ENCODE measurements around the gene DNMT3B. TPM values are rescaled to one million over a fixed set of nuclear protein-coding genes. Genes with fewer than 3 reads are reported as not detected.

Gene DNMT3B
- total and polyA plus RNA-seq, 2 donors (not counting 1 experiment from before 2014, with no cell fraction given): 0.15 to 0.47 TPM

DNA sequence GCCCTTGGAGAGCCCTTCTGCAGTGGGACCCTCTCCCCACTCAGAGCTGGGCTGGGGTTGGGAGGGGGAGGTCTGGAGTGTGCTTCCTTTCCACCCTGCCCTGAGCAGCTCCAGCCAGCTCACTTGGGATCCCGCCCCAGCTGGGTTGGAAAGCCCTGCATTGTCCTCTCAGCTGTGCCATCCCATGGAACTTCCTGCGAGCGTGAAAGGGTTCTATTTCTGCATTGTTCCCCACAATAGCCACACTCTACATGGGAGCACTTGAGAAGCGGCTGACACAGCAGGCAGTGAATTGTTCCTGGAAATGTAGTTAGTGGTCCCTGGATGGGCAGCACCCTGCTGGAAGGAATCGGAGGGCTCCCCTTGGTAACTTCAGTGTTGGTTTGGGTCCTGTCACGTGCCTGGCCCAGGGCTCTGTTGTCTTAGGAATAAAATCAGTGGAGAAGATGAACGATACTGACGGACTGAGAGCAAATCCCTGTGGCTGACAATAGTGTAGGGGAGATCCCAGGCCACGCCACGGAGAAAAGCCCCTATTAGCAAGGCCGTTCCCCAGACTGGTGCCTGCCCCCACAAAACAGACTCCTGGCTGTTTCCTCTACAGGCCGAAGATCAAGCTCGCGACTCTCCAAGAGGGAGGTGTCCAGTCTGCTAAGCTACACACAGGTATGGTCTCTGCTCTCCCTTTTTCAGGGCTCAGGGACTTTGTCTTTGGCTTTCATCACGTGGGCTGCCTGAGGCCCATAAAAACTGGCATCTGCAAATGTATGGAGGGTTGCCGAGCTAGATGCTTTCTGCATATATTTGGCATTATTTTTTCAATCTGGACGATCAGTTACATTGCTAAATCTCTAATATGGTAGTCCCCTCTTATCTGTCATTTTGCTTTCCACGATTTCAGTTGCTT is 18.8 kb downstream of the DNMT3B start:
- no peaks in the 10 kb centered on the region for H3K9me3 Mint-ChIP-seq (ENCODE audit: insufficient read depth)
- Histone ChIP-seq H3K27me3 (replicated peaks in 1 of 4; ENCODE audit: control extremely low read depth in 1 of 4, control insufficient read depth in 3 of 4, insufficient read depth in 4 of 4, low read length in 3 of 4) (no peaks in the 10 kb centered on the region), H3K4me3 (ENCODE audit: control extremely low read depth in 1 of 5, extremely low read depth in 1 of 5, insufficient read depth in 1 of 5, low read depth in 2 of 5, low read length in 4 of 5) (no peak overlapping the region), H3K79me2 (ENCODE audit: control insufficient read depth, insufficient read depth, low read length) (no peaks in the 10 kb centered on the region), H3K36me3 (replicated peaks in 1 of 2; ENCODE audit: control extremely low read depth in 1 of 2, control insufficient read depth in 1 of 2, extremely low read depth in 1 of 2, insufficient read depth in 2 of 2, low read length in 1 of 2) (no peaks in the 10 kb centered on the region), H3K27ac (ENCODE audit: low read length in 2 of 2) (no peak overlapping the region), H3K9me3 (ENCODE audit: control extremely low read depth in 1 of 3, control insufficient read depth in 2 of 3, insufficient read depth in 1 of 3, low read length in 2 of 3) (no peaks in the 10 kb centered on the region), H3K4me1 (ENCODE audit: control insufficient read depth in 2 of 2, insufficient read depth in 2 of 2, low read length in 2 of 2) (no peaks in the 10 kb centered on the region), H3K4me2 (replicated peaks; ENCODE audit: low read depth, low read length, poor library complexity, severe bottlenecking) (no peak overlapping the region), H3K9ac (ENCODE audit: low read length) (no peak overlapping the region), H4K20me1 (ENCODE audit: control insufficient read depth, insufficient read depth, low read length, poor library complexity, severe bottlenecking) (no peaks in the 10 kb centered on the region), H2AFZ (ENCODE audit: insufficient read depth, low read depth, low read length, poor library complexity, severe bottlenecking) (no peak overlapping the region)
- H3K27me3 Mint-ChIP-seq: no peaks in the 10 kb centered on the region
- WGBS (ENCODE audit: insufficient coverage): 98% methylated on average over 14 of the region's 18 CpGs
- TF ChIP-seq, protein P1, sequence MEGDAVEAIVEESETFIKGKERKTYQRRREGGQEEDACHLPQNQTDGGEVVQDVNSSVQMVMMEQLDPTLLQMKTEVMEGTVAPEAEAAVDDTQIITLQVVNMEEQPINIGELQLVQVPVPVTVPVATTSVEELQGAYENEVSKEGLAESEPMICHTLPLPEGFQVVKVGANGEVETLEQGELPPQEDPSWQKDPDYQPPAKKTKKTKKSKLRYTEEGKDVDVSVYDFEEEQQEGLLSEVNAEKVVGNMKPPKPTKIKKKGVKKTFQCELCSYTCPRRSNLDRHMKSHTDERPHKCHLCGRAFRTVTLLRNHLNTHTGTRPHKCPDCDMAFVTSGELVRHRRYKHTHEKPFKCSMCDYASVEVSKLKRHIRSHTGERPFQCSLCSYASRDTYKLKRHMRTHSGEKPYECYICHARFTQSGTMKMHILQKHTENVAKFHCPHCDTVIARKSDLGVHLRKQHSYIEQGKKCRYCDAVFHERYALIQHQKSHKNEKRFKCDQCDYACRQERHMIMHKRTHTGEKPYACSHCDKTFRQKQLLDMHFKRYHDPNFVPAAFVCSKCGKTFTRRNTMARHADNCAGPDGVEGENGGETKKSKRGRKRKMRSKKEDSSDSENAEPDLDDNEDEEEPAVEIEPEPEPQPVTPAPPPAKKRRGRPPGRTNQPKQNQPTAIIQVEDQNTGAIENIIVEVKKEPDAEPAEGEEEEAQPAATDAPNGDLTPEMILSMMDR (IDR thresholded peaks at IDR 0.05): no peak
- TF ChIP-seq EZH2 (IDR thresholded peaks at IDR 0.05; ENCODE audit: borderline replicate concordance, insufficient read depth, low read depth, low read length, poor library complexity, severe bottlenecking): no peak
- ChIA-PET POLR2A (no interaction called here), CTCF (interaction anchor here (1.3 to 6.6 kb wide), 4 partner anchors 9 to 259 kb away, joined by 3 to 138 read pairs (median 4); partner anchors contain the start of gene C20orf203)
- peaks cover 2% of the 10 kb centered on the region for H3K4me1 Mint-ChIP-seq
- DNase-seq (no peak), ATAC-seq (ENCODE audit: low read depth) (no peak)
- H3K27ac Mint-ChIP-seq: no peak overlapping the region
- intact Hi-C loops (cut with micrococcal nuclease): no loop called here
- no peak overlapping the region for H3K4me3 Mint-ChIP-seq
